ENCODE data around the gene DIP2C.

DNA sequence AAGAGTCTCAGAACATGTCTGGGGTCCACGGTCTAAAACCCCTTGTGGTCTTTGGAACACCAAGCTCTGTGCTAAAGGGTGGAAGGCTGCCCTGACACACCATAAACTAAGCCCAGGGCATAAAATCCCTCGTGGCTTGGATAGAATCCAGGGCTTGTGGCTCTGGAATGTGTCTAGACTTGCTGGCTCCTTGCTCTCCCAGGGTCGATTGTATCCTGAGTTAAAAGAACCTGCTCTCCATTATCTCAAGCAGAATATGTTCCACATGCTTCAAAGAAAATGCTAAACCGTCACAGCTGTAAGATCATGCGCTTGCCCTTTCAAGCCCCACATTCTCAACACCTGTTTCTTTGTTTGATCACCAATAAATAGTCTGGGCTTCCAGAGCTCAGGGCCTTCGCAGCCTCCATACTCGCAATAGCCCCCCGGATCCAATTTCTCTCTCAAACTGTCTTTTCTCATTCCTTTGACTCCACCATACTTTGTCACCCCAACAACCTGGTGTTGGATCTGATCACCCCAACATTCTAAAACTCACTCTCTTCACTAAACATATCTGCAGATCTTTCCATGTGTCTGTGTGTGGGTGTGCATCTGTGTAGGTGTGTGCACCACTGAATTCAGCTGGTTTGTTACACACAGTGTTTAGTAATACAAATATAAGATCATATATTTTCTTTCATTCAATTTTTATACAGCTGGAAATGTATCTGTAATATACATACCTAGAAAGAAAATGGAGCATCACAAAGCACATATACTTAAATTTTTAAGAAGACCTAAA lies 315.8 kb downstream of the DIP2C start:
- TF ChIP-seq, protein P1, sequence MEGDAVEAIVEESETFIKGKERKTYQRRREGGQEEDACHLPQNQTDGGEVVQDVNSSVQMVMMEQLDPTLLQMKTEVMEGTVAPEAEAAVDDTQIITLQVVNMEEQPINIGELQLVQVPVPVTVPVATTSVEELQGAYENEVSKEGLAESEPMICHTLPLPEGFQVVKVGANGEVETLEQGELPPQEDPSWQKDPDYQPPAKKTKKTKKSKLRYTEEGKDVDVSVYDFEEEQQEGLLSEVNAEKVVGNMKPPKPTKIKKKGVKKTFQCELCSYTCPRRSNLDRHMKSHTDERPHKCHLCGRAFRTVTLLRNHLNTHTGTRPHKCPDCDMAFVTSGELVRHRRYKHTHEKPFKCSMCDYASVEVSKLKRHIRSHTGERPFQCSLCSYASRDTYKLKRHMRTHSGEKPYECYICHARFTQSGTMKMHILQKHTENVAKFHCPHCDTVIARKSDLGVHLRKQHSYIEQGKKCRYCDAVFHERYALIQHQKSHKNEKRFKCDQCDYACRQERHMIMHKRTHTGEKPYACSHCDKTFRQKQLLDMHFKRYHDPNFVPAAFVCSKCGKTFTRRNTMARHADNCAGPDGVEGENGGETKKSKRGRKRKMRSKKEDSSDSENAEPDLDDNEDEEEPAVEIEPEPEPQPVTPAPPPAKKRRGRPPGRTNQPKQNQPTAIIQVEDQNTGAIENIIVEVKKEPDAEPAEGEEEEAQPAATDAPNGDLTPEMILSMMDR (IDR thresholded peaks at IDR 0.05), result no peak
- TF ChIP-seq POLR2A (IDR thresholded peaks at IDR 0.05), result no peak
